HepG2 (cell line): Measurements from ENCODE around the gene CABP4. TPM values are rescaled to one million over a fixed set of nuclear protein-coding genes. Genes with fewer than 3 reads are reported as not detected.

Source experiments
- ATAC-seq: fragments of 200-7000 bp; cut with Tn5 transposase; 3 replicates; pipeline ENCODE4 v1.9.1; 2020; ENCODE audit warnings: mild to moderate bottlenecking, moderate library complexity
- BruUV-seq: library from RNA; stranded (reverse); fragments of 400-500 nt; replicated peaks from 2 replicates; lab custom pipeline; 2021; lab: Mats Ljungman, UMichigan
- CTCF ChIA-PET: fragments of 300-600 bp; formaldehyde crosslinking; extraction: SDS; loops from one replicate; lab custom pipeline; 2021; ENCODE audit warnings: low total read pairs, inconsistent platforms, low intra/inter-chr PET ratio; lab: Yijun Ruan, JAX
- POLR2A ChIA-PET: fragments of 350-600 bp; sonication (Branson Sonifier 250); formaldehyde crosslinking; loops from one replicate; lab custom pipeline; 2020; ENCODE audit warnings: antibody characterized with exemption, inconsistent platforms; lab: Yijun Ruan, JAX
- DNase-seq: peaks from one replicate; pipeline ENCODE4 v3.0.0-alpha.2; 2015; ENCODE audit warnings: low spot score
- FAIRE-seq: peaks from 3 replicates; lab custom pipeline; 2011; peaks lifted over from hg19 to GRCh38; lab: Jason Lieb, UNC
- H2AFZ ChIP-seq: one replicate; pipeline ENCODE4 v1.6.1; 2011; ENCODE audit warnings: low read length, inconsistent platforms
- H3K27ac ChIP-seq: fragments of 300-600 bp; 3 replicates; pipeline ENCODE4 v1.8.0; 2011; ENCODE audit warnings: mixed run types, mild to moderate bottlenecking, mixed read lengths, low read length, inconsistent platforms; ENCODE audit not compliant: insufficient read depth; ENCODE audit errors: extremely low read length
- H3K27me3 ChIP-seq, 2 experiments: fragments of 200-600 bp in 1 of 2; 2 replicates in 1 of 2; 3 replicates in 1 of 2; pipeline versions ENCODE4 v1.6.0 to v1.8.0; 2011; ENCODE audit warnings: low read length in 2 of 2, mild to moderate bottlenecking in 2 of 2, moderate library complexity in 2 of 2, inconsistent platforms in 1 of 2; ENCODE audit not compliant: insufficient read depth in 2 of 2, control insufficient read depth in 1 of 2
- H3K36me3 ChIP-seq, 2 experiments: fragments of 200-600 bp in 1 of 2; replicated peaks in 1 of 2; 2 replicates in 1 of 2; 3 replicates in 1 of 2; pipeline versions ENCODE4 v1.5.1 to v1.8.0; 2011; ENCODE audit warnings: low read length in 2 of 2, inconsistent platforms in 1 of 2; ENCODE audit not compliant: insufficient read depth in 2 of 2, control insufficient read depth in 1 of 2
- H3K4me1 ChIP-seq: 2 replicates; pipeline ENCODE4 v1.5.1; 2012; ENCODE audit warnings: low read length, inconsistent platforms; ENCODE audit not compliant: insufficient read depth
- H3K4me2 ChIP-seq: 2 replicates; pipeline ENCODE4 v1.6.0; 2011; ENCODE audit warnings: low read depth, low read length, inconsistent platforms
- H3K4me3 ChIP-seq, 3 experiments: fragments of 200-600 bp in 1 of 3; sonication (generic), shearing (Covaris generic) in 1 of 3; replicated peaks in 1 of 3; 2 replicates each; pipeline ENCODE4 v1.5.1; 2011 to 2016; ENCODE audit warnings: low read length in 3 of 3, inconsistent platforms in 2 of 3, low read depth in 2 of 3, mild to moderate bottlenecking in 2 of 3, control low read depth in 1 of 3, mixed read lengths in 1 of 3; ENCODE audit not compliant: insufficient read depth in 1 of 3
- H3K79me2 ChIP-seq: one replicate; pipeline ENCODE4 v1.6.1; 2011; ENCODE audit warnings: low read length, inconsistent platforms; ENCODE audit not compliant: insufficient read depth
- H3K9ac ChIP-seq: 2 replicates; pipeline ENCODE4 v1.6.0; 2011; ENCODE audit warnings: mild to moderate bottlenecking, low read depth, low read length, inconsistent platforms; ENCODE audit not compliant: insufficient read depth
- H3K9me3 ChIP-seq: 2 replicates; pipeline ENCODE4 v1.5.1; 2012; ENCODE audit warnings: mild to moderate bottlenecking, low read length
- H4K20me1 ChIP-seq: 2 replicates; pipeline ENCODE4 v1.6.0; 2011; ENCODE audit warnings: inconsistent platforms, mild to moderate bottlenecking, low read length, moderate library complexity; ENCODE audit not compliant: insufficient read depth
- ATM ChIP-seq: fragments of 450-650 bp; IDR thresholded peaks from 2 replicates; pipeline ENCODE4 v1.7.1; 2017; ENCODE audit warnings: mild to moderate bottlenecking, borderline replicate concordance
- FOXC1 ChIP-seq: sonication (generic); formaldehyde crosslinking; IDR thresholded peaks from 2 replicates; pipeline ENCODE4 v1.8.0; 2022; ENCODE audit warnings: mild to moderate bottlenecking, missing genetic modification reagents, borderline replicate concordance
- KAT7 ChIP-seq: IDR thresholded peaks from 2 replicates; pipeline ENCODE4 v1.6.1; 2018; ENCODE audit warnings: borderline replicate concordance, missing compliant biosample characterization
- KLF16 ChIP-seq, 2 experiments: sonication (generic) in 1 of 2; formaldehyde crosslinking in 1 of 2; IDR thresholded peaks; 2 replicates each; pipeline versions ENCODE4 v1.6.1 to v1.8.0; 2016 to 2023; ENCODE audit warnings: missing genetic modification reagents in 2 of 2, missing compliant biosample characterization in 1 of 2
- TBL1XR1 ChIP-seq: fragments of 150-350 bp; IDR thresholded peaks from 2 replicates; pipeline ENCODE4 v1.6.1; 2014; ENCODE audit warnings: borderline replicate concordance, low read length; ENCODE audit not compliant: partially characterized antibody
- ZKSCAN8 ChIP-seq: IDR thresholded peaks from 2 replicates; pipeline ENCODE4 v1.6.1; 2016; ENCODE audit warnings: borderline replicate concordance, missing genetic modification reagents, missing compliant biosample characterization
- ZNF143 ChIP-seq: sonication (generic); formaldehyde crosslinking; IDR thresholded peaks from 2 replicates; pipeline ENCODE4 v1.4.0; 2020; ENCODE audit warnings: missing genetic modification reagents
- ZNF761 ChIP-seq: sonication (generic); formaldehyde crosslinking; conservative IDR thresholded peaks from 2 replicates; pipeline ENCODE4 v1.4.0; 2020; ENCODE audit warnings: mild to moderate bottlenecking, missing genetic modification reagents
- ZNF788 ChIP-seq: sonication (generic); formaldehyde crosslinking; IDR thresholded peaks from 2 replicates; pipeline ENCODE4 v1.5.0; 2020; ENCODE audit warnings: mild to moderate bottlenecking, missing genetic modification reagents, borderline replicate concordance
- WGBS: methylation state at CpG from one replicate; pipeline ENCODE4 v1.1.6; 2017; ENCODE audit warnings: low lambda C conversion rate; 5-methylcytosine and 5-hydroxymethylcytosine counted together
- in situ Hi-C: cut with HindIII; loops from 2 replicates; pipeline ENCODE4 v1.10.0; 2017; ENCODE audit warnings: low pct_unique_long_range_greater_than_20kb; ENCODE audit not compliant: extremely low pct_ligation_motif_present
- intact Hi-C: fragments of 100-400 bp; cut with micrococcal nuclease; formaldehyde crosslinking; loops from one replicate; pipeline ENCODE4 v1.10.0; 2022; ENCODE audit not compliant: unreplicated experiment
- polyA plus RNA-seq, 8 experiments: library from polyadenylated mRNA; depleted of rRNA in 3 of 8; stranded (reverse) in 7 of 8; unstranded in 1 of 8; fragments of >200 nt; fragmentation: Illumina TruSeq in 4 of 8; extraction: Trizol in 4 of 8; gene quantifications; 2 replicates each; pipeline versions ENCODE4 v1.2.1 to v1.2.3, GENCODE V29; 2011 to 2016; ENCODE audit warnings: low read depth in 4 of 8, missing spikeins in 1 of 8, mixed read lengths in 1 of 8; ENCODE audit not compliant: insufficient read depth in 1 of 8
- total RNA-seq, 5 experiments: library from RNA; depleted of rRNA; stranded (reverse); fragments of >200 nt; fragmentation: Illumina TruSeq; extraction: Trizol; gene quantifications; 2 replicates each; pipeline ENCODE4 v1.2.3, GENCODE V29; 2016; ENCODE audit warnings: low read depth in 1 of 5
- TF ChIP-seq, protein P1 (sequence below): sonication (generic); formaldehyde crosslinking; IDR thresholded peaks from 2 replicates; pipeline ENCODE4 v1.4.0; 2020; ENCODE audit warnings: mild to moderate bottlenecking, low read depth, missing genetic modification reagents
- TF ChIP-seq, protein P2 (sequence below): sonication (generic); formaldehyde crosslinking; IDR thresholded peaks from 2 replicates; pipeline ENCODE4 v1.5.0; 2020; ENCODE audit warnings: mild to moderate bottlenecking, missing genetic modification reagents, moderate library complexity
- TF ChIP-seq, protein P3 (sequence below): sonication (generic); formaldehyde crosslinking; IDR thresholded peaks from 2 replicates; pipeline ENCODE4 v1.8.1; 2023; ENCODE audit warnings: mild to moderate bottlenecking, missing genetic modification reagents

Gene CABP4
- total and polyA plus RNA-seq, 2 of the 13 experiments (the other 11 are each of a cell fraction or from before 2014, with no cell fraction given): not detected

DNA sequence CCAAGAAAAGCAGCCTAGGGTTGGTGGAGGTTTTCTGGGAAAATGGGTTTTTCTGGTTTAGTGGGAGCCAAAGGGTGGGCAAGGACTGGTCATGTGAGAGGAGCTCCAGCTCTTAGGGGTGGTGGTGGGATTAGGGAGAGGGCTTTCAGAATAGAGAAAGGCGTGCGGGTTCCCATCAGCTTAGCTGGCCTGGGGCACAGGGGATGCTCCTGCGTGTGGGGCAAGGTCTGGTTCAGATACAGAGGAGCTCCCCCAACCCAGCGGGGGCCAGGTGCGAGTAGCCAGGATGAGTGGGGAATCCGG is 13.3 kb downstream of the CABP4 start:
- ATAC-seq: peak; percentile 5
- Histone ChIP-seq H2AFZ (no peak overlapping the region), H3K4me1 (peaks cover 69% of the 10 kb centered on the region), H3K36me3 (no peaks in the 10 kb centered on the region), H3K27me3 (no peaks in the 10 kb centered on the region), H3K9ac (peak overlapping the region; percentile 71), H3K4me2 (peak overlapping the region; percentile 97), H4K20me1 (no peaks in the 10 kb centered on the region), H3K79me2 (no peaks in the 10 kb centered on the region), H3K27ac (peak overlapping the region; percentile 56), H3K4me3 (peak overlapping the region; percentile 81 to 87 (median 81)), H3K9me3 (no peaks in the 10 kb centered on the region)
- TF ChIP-seq, protein P1, sequence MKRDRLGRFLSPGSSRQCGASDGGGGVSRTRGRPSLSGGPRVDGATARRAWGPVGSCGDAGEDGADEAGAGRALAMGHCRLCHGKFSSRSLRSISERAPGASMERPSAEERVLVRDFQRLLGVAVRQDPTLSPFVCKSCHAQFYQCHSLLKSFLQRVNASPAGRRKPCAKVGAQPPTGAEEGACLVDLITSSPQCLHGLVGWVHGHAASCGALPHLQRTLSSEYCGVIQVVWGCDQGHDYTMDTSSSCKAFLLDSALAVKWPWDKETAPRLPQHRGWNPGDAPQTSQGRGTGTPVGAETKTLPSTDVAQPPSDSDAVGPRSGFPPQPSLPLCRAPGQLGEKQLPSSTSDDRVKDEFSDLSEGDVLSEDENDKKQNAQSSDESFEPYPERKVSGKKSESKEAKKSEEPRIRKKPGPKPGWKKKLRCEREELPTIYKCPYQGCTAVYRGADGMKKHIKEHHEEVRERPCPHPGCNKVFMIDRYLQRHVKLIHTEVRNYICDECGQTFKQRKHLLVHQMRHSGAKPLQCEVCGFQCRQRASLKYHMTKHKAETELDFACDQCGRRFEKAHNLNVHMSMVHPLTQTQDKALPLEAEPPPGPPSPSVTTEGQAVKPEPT (CRISPR knock-in tag): 0 out of 2 replicates have a peak, but pooled peaks have one; percentile 2
- TF ChIP-seq FOXC1: 0 out of 2 replicates have a peak, but pooled peaks have one; percentile 38
- TF ChIP-seq KAT7: no peak
- TF ChIP-seq ATM: no peak
- in situ Hi-C loops (loop anchor here (5.0 kb wide), 1 partner anchor 66 kb away; the partner anchor contains the start of genes PPP1CA and TBC1D10C), intact Hi-C loops (no loop called here)
- no peak for FAIRE-seq
- no TSS peak for BruUV-seq
- 0% methylated on average over 2 of the region's 6 CpGs for WGBS
- ChIA-PET POLR2A (interaction anchor here (0.7 to 2.0 kb wide), 13 partner anchors 8 to 229 kb away, joined by 3 to 22 read pairs (median 4); partner anchors contain the start of genes AIP, POLD4, PPP1CA and PTPRCAP), CTCF (no interaction called here)
- no peak for DNase-seq

DNA sequence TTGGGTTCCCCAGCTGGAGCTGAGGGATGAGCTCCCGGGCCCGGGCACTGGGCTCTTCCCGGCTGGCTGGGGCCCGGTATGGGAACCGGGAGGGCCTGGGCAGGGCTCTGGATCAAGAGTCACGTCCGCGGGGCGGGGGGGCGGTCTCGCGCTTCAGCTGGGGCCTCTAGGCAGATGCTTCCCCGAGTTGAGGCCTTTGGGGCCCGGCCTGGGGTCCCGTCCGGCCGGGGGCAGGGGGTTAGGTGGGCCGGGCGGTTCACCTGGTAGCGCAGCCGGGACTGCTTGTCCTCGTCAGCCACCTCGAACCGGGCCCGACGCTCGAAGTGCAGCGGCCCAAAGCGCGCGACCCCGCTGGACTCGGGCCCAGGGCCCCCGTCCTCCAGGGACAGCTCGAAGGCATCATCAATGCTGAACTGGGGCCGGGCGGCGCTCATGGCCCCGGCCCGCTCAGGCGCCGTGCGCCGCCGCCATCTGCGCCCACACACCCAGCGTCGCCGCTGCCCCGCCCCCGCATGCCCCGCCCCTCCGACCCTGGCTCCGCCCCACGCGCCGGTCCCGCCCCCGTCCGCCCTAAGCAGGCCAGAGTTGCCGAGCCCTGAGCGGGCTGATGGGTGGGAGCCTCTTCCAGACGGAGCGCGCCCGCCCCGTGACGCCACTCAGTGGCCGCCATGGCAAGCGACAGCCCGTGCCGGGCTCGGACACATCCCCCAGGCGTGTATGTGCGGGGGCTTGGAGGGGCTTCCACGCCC is 13.8 kb downstream of the CABP4 start, which contains the start of gene TMEM134:
Gene TMEM134, minus strand, starts transcription at position 493 of the 749 bp plus-strand sequence. Its CDS starts 59 bp downstream, at position 434.
- Histone ChIP-seq H3K36me3 (no peaks in the 10 kb centered on the region), H3K79me2 (no peaks in the 10 kb centered on the region), H2AFZ (no peak within 1 kb of the TSS), H4K20me1 (no peaks in the 10 kb centered on the region), H3K9ac (peak within 1 kb of the TSS; percentile 73), H3K27me3 (no peaks in the 10 kb centered on the region), H3K4me3 (peak within 1 kb of the TSS; percentile 81 to 87 (median 81)), H3K4me2 (peak within 1 kb of the TSS; percentile 97), H3K4me1 (peaks cover 69% of the 10 kb centered on the region), H3K27ac (peak within 1 kb of the TSS; percentile 56), H3K9me3 (no peaks in the 10 kb centered on the region)
- WGBS: no CpG with 5 or more reads among the region's 76 CpGs
- BruUV-seq: no TSS peak
- ChIA-PET CTCF (no interaction called here), POLR2A (interaction anchor here (0.7 to 2.0 kb wide), 14 partner anchors 8 to 229 kb away, joined by 3 to 22 read pairs (median 4); partner anchors contain the start of genes AIP, POLD4, PPP1CA and PTPRCAP)
- DNase-seq (peak; percentile 81), FAIRE-seq (no peak), ATAC-seq (peak; percentile 79)
- in situ Hi-C loops: loop anchor here (5.0 kb wide), 1 partner anchor 67 kb away; the partner anchor contains the start of genes PPP1CA and TBC1D10C
- intact Hi-C loops: no loop called here
- TF ChIP-seq, protein P2, sequence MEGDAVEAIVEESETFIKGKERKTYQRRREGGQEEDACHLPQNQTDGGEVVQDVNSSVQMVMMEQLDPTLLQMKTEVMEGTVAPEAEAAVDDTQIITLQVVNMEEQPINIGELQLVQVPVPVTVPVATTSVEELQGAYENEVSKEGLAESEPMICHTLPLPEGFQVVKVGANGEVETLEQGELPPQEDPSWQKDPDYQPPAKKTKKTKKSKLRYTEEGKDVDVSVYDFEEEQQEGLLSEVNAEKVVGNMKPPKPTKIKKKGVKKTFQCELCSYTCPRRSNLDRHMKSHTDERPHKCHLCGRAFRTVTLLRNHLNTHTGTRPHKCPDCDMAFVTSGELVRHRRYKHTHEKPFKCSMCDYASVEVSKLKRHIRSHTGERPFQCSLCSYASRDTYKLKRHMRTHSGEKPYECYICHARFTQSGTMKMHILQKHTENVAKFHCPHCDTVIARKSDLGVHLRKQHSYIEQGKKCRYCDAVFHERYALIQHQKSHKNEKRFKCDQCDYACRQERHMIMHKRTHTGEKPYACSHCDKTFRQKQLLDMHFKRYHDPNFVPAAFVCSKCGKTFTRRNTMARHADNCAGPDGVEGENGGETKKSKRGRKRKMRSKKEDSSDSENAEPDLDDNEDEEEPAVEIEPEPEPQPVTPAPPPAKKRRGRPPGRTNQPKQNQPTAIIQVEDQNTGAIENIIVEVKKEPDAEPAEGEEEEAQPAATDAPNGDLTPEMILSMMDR (CRISPR knock-in tag): peak; percentile 90
- peak in 1 of 2 experiments; percentile 77; a peak in 2 of 4 replicates for TF ChIP-seq KLF16 (CRISPR knock-in tag; IDR thresholded peaks at IDR 0.05)
- 0 out of 2 replicates have a peak, but pooled peaks have one; percentile 17 for TF ChIP-seq ZKSCAN8 (CRISPR knock-in tag)
- TF ChIP-seq ZNF788 (CRISPR knock-in tag): peak; percentile 83; the same call in 1 of the 2 replicates
- TF ChIP-seq ZNF761 (CRISPR knock-in tag): peak; percentile 72; the same call in 1 of the 2 replicates
- TF ChIP-seq KAT7: no peak
- TF ChIP-seq, protein P3, sequence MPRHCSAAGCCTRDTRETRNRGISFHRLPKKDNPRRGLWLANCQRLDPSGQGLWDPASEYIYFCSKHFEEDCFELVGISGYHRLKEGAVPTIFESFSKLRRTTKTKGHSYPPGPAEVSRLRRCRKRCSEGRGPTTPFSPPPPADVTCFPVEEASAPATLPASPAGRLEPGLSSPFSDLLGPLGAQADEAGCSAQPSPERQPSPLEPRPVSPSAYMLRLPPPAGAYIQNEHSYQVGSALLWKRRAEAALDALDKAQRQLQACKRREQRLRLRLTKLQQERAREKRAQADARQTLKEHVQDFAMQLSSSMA: peak; percentile 40; the same call in 1 of the 2 replicates
- TF ChIP-seq TBL1XR1: no peak
- peak; percentile 63 for TF ChIP-seq ZNF143
